Peyer's patch (tissue), 4 donors: ENCODE measurements around the gene NFIX.

Source experiments
- CTCF ChIP-seq, 6 experiments: fragments of 450-650 bp in 4 of 6; fragments of 200-600 bp in 2 of 6; sonication (generic) in 1 of 6; IDR thresholded peaks; one replicate each; pipeline ENCODE4 v1.5.1; 2017 to 2019; ENCODE audit warnings: antibody characterized with exemption in 6 of 6, mild to moderate bottlenecking in 3 of 6, moderate library complexity in 1 of 6
- POLR2A ChIP-seq, 2 donors: fragments of 450-650 bp; IDR thresholded peaks; one replicate each; pipeline ENCODE4 v1.5.1; 2017; ENCODE audit warnings: antibody characterized with exemption in 2 of 2, mild to moderate bottlenecking in 2 of 2, moderate library complexity in 2 of 2

- TF ChIP-seq CTCF (IDR thresholded peaks at IDR 0.05) (no peak), POLR2A (IDR thresholded peaks at IDR 0.05) (no peak)
Measured at GRCh38 chr19:13013649-13014048, 18.4 kb downstream of the NFIX start.
